Measurements from ENCODE around the gene RNFT2. TPM values are rescaled to one million over a fixed set of nuclear protein-coding genes. Genes with fewer than 3 reads are reported as not detected.

RNFT2 gene
- total RNA-seq, 6 experiments from 2014 or later, result 0.09 to 2.1 (median 0.75) TPM

DNA sequence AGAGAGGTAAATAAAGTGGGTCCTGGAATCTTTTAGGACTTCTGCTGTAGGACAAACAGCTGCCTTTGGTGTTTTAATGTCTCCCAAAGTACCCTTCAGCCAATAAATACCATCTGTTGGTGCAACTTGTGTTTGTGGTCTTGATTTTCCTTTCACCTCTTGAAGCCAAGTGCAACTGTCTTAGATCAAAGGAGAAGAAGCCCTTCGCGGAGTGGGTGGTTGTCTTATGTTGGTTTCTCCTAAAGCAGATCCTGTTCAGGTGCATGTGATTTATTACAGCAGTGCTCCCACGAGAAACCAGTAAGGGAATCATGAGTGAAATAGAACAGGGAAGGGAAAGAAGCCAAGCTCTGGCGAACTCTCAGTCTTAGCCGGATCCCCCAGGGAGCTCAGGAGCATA, 115.4 kb downstream of the RNFT2 start:
- no peaks in the 10 kb centered on the region for H3K4me1 ChIP-seq
- H3K27ac ChIP-seq, result no peak overlapping the region
- no peak for ATAC-seq
- no peak overlapping the region for H3K4me3 ChIP-seq
- intact Hi-C loops (cut with DNase I), result no loop called here
- H3K9me3 ChIP-seq, result no peaks in the 10 kb centered on the region
- H3K36me3 ChIP-seq, result no peaks in the 10 kb centered on the region
- 40% methylated on average over 3 of the region's 5 CpGs for WGBS (ENCODE audit: insufficient coverage, low coverage, low lambda C conversion rate, missing lambda C conversion rate)
- peaks cover 0 to 6% of the 10 kb centered on the region in 2 donors for H3K27me3 ChIP-seq
- DNase-seq, result no peak
- TF ChIP-seq, protein P1, sequence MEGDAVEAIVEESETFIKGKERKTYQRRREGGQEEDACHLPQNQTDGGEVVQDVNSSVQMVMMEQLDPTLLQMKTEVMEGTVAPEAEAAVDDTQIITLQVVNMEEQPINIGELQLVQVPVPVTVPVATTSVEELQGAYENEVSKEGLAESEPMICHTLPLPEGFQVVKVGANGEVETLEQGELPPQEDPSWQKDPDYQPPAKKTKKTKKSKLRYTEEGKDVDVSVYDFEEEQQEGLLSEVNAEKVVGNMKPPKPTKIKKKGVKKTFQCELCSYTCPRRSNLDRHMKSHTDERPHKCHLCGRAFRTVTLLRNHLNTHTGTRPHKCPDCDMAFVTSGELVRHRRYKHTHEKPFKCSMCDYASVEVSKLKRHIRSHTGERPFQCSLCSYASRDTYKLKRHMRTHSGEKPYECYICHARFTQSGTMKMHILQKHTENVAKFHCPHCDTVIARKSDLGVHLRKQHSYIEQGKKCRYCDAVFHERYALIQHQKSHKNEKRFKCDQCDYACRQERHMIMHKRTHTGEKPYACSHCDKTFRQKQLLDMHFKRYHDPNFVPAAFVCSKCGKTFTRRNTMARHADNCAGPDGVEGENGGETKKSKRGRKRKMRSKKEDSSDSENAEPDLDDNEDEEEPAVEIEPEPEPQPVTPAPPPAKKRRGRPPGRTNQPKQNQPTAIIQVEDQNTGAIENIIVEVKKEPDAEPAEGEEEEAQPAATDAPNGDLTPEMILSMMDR (IDR thresholded peaks at IDR 0.05), result no peak
- TF ChIP-seq POLR2A (IDR thresholded peaks at IDR 0.05), result no peak

DNA sequence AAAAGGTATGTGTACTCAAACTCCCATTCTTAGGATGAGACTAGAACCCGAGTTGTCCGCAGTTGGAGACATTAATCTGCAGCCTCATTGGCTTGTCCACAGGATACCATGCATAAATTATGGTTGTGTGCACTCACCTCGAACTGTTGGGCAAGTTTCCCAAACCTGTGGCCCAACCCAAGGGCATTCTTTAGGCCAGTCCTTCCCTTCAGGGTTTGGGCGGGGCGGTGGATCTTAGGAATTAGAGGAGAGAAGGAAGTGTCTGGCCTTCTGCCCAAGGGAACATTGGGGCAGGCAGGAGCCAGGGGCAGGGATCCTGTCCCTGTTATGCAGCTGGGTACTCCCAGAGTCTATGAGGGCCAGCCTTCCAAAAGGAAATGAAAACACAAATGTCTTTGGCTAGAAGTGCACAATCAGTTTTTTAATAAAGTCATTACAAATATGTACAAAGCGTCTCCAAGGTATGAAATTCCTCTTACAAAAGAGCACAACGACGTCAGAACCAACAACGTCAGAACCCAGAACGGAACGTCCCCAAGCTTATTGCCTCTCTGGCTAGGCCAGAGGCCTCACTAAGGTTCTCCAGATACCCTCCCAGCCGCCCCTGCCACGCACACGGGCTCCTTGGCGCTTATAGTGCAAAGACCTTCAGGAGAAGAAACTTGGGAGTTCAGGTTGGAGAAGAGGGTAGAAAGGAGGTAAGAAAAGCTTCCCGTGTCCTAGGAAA, 117.8 kb downstream of the RNFT2 start:
- Histone ChIP-seq H3K27me3 (peaks cover 0 to 6% of the 10 kb centered on the region in 2 donors), H3K27ac (no peak overlapping the region), H3K9me3 (no peaks in the 10 kb centered on the region), H3K4me3 (no peak overlapping the region), H3K4me1 (no peaks in the 10 kb centered on the region), H3K36me3 (no peaks in the 10 kb centered on the region)
- intact Hi-C loops (cut with DNase I), result no loop called here
- no peak for DNase-seq
- 65% methylated on average over 14 of the region's 16 CpGs for WGBS (ENCODE audit: insufficient coverage, low coverage, low lambda C conversion rate, missing lambda C conversion rate)
- TF ChIP-seq POLR2A (IDR thresholded peaks at IDR 0.05), result no peak
- TF ChIP-seq, protein P1 (IDR thresholded peaks at IDR 0.05), result no peak
- ATAC-seq, result no peak

DNA sequence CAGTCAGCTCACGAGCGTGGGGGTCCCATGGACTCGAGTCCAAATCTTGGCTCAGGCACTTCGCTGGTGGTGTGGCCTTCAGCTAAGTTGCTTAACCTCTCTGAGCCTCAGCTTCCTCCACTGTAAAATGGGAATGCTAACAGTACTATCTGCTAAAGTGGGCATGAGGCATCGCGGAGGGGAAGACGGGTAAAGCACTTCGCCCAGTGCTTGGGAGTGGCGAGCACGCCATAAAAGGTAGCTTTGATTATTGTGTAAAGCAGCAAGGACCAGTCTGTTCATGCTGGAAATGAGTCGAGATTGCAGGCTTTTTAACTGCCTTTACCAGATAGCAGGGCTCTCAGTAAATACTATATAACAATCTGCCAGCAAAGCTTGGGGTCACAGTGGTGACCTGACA, 118.6 kb downstream of the RNFT2 start:
- Histone ChIP-seq H3K27ac (no peak overlapping the region), H3K36me3 (no peaks in the 10 kb centered on the region), H3K4me1 (no peaks in the 10 kb centered on the region), H3K4me3 (no peak overlapping the region), H3K9me3 (no peaks in the 10 kb centered on the region), H3K27me3 (peaks cover 0 to 6% of the 10 kb centered on the region in 2 donors)
- DNase-seq, result no peak
- intact Hi-C loops (cut with DNase I), result no loop called here
- TF ChIP-seq POLR2A (IDR thresholded peaks at IDR 0.05), result no peak
- TF ChIP-seq, protein P1 (IDR thresholded peaks at IDR 0.05), result no peak
- 67% methylated on average over 10 of the region's 11 CpGs for WGBS (ENCODE audit: insufficient coverage, low coverage, low lambda C conversion rate, missing lambda C conversion rate)
- no peak for ATAC-seq

DNA sequence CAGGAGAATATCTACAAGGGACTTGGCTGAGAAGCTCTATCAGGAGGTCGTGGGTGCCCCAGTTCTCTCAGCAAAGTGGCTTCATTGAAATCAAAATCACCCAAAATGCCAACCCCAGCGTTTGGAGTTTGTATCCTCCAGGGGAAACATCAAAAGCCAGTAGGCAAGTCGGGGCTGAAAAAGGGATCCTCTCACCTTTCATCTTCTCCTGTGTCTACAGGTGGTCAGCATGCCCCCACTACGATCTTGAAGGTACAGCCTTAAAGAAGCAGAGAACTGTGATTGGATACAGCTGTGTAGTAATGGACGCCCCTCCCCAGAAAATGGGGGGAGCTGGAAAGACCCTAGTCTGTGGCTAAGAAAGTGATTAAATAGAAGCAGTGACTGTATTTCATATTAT, 121.0 kb downstream of the RNFT2 start:
- H3K9me3 ChIP-seq, result no peaks in the 10 kb centered on the region
- H3K4me3 ChIP-seq, result no peak overlapping the region
- no peak overlapping the region for H3K27ac ChIP-seq
- intact Hi-C loops (cut with DNase I), result no loop called here
- WGBS (ENCODE audit: insufficient coverage, low coverage, low lambda C conversion rate, missing lambda C conversion rate), result 22% methylated on average over 5 of the region's 5 CpGs
- peaks cover 0 to 6% of the 10 kb centered on the region in 2 donors for H3K27me3 ChIP-seq
- H3K36me3 ChIP-seq, result no peaks in the 10 kb centered on the region
- DNase-seq, result no peak
- TF ChIP-seq, protein P1 (IDR thresholded peaks at IDR 0.05), result no peak
- TF ChIP-seq POLR2A (IDR thresholded peaks at IDR 0.05), result no peak
- no peak for ATAC-seq
- no peaks in the 10 kb centered on the region for H3K4me1 ChIP-seq
